Neural cell (in vitro differentiated cells): Measurements from ENCODE around the gene GPRC5B.

Experiments
- POLR2AphosphoS5 ChIP-seq: IDR thresholded peaks from 2 replicates; pipeline ENCODE4 v1.6.1; 2012
- TF ChIP-seq, protein P1 (sequence below): fragments of 450-650 bp; IDR thresholded peaks from 2 replicates; pipeline ENCODE4 v1.5.1; 2014; ENCODE audit warnings: antibody characterized with exemption, mild to moderate bottlenecking, moderate library complexity; ENCODE audit not compliant: poor library complexity, severe bottlenecking

DNA sequence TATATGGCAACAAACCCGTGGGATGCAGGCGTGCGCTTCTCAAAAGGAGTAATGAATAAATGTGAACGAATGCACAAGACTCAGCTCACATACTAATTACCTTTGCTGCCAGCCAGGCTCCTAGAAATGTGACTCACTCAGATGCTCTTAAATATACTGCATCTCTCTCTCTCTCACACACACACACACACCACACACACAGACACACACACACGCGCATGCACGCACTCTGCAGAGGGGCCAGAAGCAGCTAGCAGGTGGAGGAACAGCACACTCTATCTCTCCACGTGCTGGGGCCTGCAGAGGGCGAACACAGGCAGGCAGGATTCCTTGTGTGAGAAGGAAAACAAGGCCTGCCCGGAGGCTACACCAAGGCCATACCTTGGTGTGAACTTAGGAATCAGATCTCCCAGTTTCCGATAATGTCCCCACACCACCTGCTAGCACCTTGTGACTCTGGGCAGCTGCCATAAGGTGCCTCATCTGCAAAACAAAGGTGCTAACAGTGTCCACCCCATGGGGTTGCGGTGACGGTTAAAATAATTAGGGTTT is 5.3 kb downstream of the GPRC5B start:
- TF ChIP-seq POLR2AphosphoS5: peak; percentile 74
- TF ChIP-seq, protein P1, sequence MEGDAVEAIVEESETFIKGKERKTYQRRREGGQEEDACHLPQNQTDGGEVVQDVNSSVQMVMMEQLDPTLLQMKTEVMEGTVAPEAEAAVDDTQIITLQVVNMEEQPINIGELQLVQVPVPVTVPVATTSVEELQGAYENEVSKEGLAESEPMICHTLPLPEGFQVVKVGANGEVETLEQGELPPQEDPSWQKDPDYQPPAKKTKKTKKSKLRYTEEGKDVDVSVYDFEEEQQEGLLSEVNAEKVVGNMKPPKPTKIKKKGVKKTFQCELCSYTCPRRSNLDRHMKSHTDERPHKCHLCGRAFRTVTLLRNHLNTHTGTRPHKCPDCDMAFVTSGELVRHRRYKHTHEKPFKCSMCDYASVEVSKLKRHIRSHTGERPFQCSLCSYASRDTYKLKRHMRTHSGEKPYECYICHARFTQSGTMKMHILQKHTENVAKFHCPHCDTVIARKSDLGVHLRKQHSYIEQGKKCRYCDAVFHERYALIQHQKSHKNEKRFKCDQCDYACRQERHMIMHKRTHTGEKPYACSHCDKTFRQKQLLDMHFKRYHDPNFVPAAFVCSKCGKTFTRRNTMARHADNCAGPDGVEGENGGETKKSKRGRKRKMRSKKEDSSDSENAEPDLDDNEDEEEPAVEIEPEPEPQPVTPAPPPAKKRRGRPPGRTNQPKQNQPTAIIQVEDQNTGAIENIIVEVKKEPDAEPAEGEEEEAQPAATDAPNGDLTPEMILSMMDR: peak; percentile 49
